Anterior cingulate cortex (tissue), 58 donors: ENCODE results near the gene CEP41.
A peak's percentile ranks its signal among the peaks of the same experiment; 100 is the strongest.

Source experiments
- DNase-seq, 58 donors: peaks; one replicate each; lab custom pipeline; 2025; lab: John Stamatoyannopoulos, UW

CEP41 gene

GRCh38 chr7:130394421-130395195 lies 46.2 kb downstream of the CEP41 start:
- no peak for DNase-seq

- DNase-seq = no peak
Observed at GRCh38 chr7:130393841-130394411, 46.9 kb downstream of the CEP41 start.

- DNase-seq = peak in 3 of 58 donors; percentile 10 to 23 (median 15)
Observed at GRCh38 chr7:130393101-130393561, 47.7 kb downstream of the CEP41 start.

GRCh38 chr7:130390486-130390885 lies 50.3 kb downstream of the CEP41 start:
- DNase-seq = no peak

- DNase-seq = no peak
Observed at GRCh38 chr7:130388671-130389070, 52.1 kb downstream of the CEP41 start.

GRCh38 chr7:130387628-130388403 lies 53.0 kb downstream of the CEP41 start:
- DNase-seq = no peak

GRCh38 chr7:130387306-130387627 lies 53.5 kb downstream of the CEP41 start:
- no peak for DNase-seq

GRCh38 chr7:130386876-130387275 lies 53.9 kb downstream of the CEP41 start:
- no peak for DNase-seq

- no peak for DNase-seq
Observed at GRCh38 chr7:130385600-130386066, 55.2 kb downstream of the CEP41 start.

GRCh38 chr7:130384841-130385599 lies 55.8 kb downstream of the CEP41 start:
- DNase-seq = no peak

GRCh38 chr7:130384371-130384801 lies 56.4 kb downstream of the CEP41 start:
- DNase-seq = no peak

GRCh38 chr7:130383187-130383980 lies 57.4 kb downstream of the CEP41 start:
- no peak for DNase-seq

GRCh38 chr7:130381468-130382312 lies 59.1 kb downstream of the CEP41 start:
- no peak for DNase-seq

- DNase-seq = no peak
Observed at GRCh38 chr7:130380861-130381455, 59.9 kb downstream of the CEP41 start.

GRCh38 chr7:130379921-130380860 lies 60.6 kb downstream of the CEP41 start, which contains the start of gene CPA1:
Gene CPA1, plus strand, starts transcription at chr7:130380494. Its CDS starts 27 bp downstream, at chr7:130380521.
- DNase-seq = no peak

- no peak for DNase-seq
Observed at GRCh38 chr7:130379532-130379920, 61.3 kb downstream of the CEP41 start.

GRCh38 chr7:130379019-130379418 lies 61.8 kb downstream of the CEP41 start:
- DNase-seq = no peak
